ENCODE measurements around the gene APP.

The APP gene

GRCh38 chr21:26125433-26126167 is 45.0 kb downstream of the APP start:
- no peak for DNase-seq

- no peak for DNase-seq
Observed at GRCh38 chr21:26124896-26125295, 45.7 kb downstream of the APP start.

- no peak for DNase-seq
Observed at GRCh38 chr21:26124421-26124833, 46.1 kb downstream of the APP start.

- no peak for DNase-seq
Observed at GRCh38 chr21:26123012-26123411, 47.6 kb downstream of the APP start.

GRCh38 chr21:26120828-26121227 is 49.7 kb downstream of the APP start:
- DNase-seq, result no peak

GRCh38 chr21:26119906-26120305 is 50.7 kb downstream of the APP start:
- no peak for DNase-seq

- no peak for DNase-seq
Observed at GRCh38 chr21:26118938-26119540, 51.5 kb downstream of the APP start.

- no peak for DNase-seq
Observed at GRCh38 chr21:26117972-26118367, 52.6 kb downstream of the APP start.

- DNase-seq, result no peak
Observed at GRCh38 chr21:26117324-26117971, 53.1 kb downstream of the APP start.

GRCh38 chr21:26116456-26117011 is 54.0 kb downstream of the APP start:
- DNase-seq, result peak; percentile 47

GRCh38 chr21:26115899-26116298 is 54.7 kb downstream of the APP start:
- no peak for DNase-seq

GRCh38 chr21:26115305-26115704 is 55.3 kb downstream of the APP start:
- peak; percentile 53 for DNase-seq

- no peak for DNase-seq
Observed at GRCh38 chr21:26112975-26113374, 57.6 kb downstream of the APP start.

GRCh38 chr21:26112127-26112742 is 58.3 kb downstream of the APP start:
- no peak for DNase-seq

- DNase-seq, result no peak
Observed at GRCh38 chr21:26110715-26111114, 59.9 kb downstream of the APP start.

GRCh38 chr21:26107429-26107828 is 63.1 kb downstream of the APP start:
- DNase-seq, result no peak

- DNase-seq, result no peak
Observed at GRCh38 chr21:26106562-26106961, 64.0 kb downstream of the APP start.

- DNase-seq, result no peak
Observed at GRCh38 chr21:26105819-26106218, 64.8 kb downstream of the APP start.

GRCh38 chr21:26100573-26100972 is 70.0 kb downstream of the APP start:
- no peak for DNase-seq

GRCh38 chr21:26099610-26100219 is 70.9 kb downstream of the APP start:
- peak; percentile 77 for DNase-seq

GRCh38 chr21:26098772-26099397 is 71.7 kb downstream of the APP start:
- no peak for DNase-seq

GRCh38 chr21:26097475-26097874 is 73.1 kb downstream of the APP start:
- DNase-seq, result no peak
